Measurements from ENCODE around the gene GUSB. TPM values are rescaled to one million over a fixed set of nuclear protein-coding genes. Genes with fewer than 3 reads are reported as not detected.

GUSB gene
- total RNA-seq, 2 experiments from 2014 or later = 49.5 to 50.9 TPM

- BruUV-seq (replicated peaks) = no TSS peak
Observed at GRCh38 chr7:65938336-65938895, 43.6 kb downstream of the GUSB start.

GRCh38 chr7:65937296-65937695 is 44.7 kb downstream of the GUSB start:
- H2AFZ ChIP-seq (ENCODE audit: low read length) = no peak overlapping the region
- no peak overlapping the region for H3K4me3 ChIP-seq (ENCODE audit: low read depth, low read length, poor library complexity, severe bottlenecking)
- no TSS peak for BruUV-seq (replicated peaks)
- H3K9me3 ChIP-seq (ENCODE audit: low read length) = no peaks in the 10 kb centered on the region
- CTCF ChIA-PET (ENCODE audit: unreplicated experiment) = no interaction called here
- no peaks in the 10 kb centered on the region for H3K9me2 ChIP-seq (ENCODE audit: insufficient read depth, low read length)
- H3K36me3 ChIP-seq (ENCODE audit: insufficient read depth, low read length) = peaks cover 60% of the 10 kb centered on the region
- no peak overlapping the region for H3K27ac ChIP-seq (ENCODE audit: low read depth, low read length, poor library complexity, severe bottlenecking)
- TF ChIP-seq CTCF (conservative IDR thresholded peaks at IDR 0.05; ENCODE audit: low read length) = no peak
- TF ChIP-seq EZH2phosphoT487 (IDR thresholded peaks at IDR 0.05; ENCODE audit: borderline replicate concordance, low read depth, low read length) = no peak
- peaks cover 48% of the 10 kb centered on the region for H3K79me2 ChIP-seq (ENCODE audit: insufficient read depth, low read depth, low read length)
- intact Hi-C loops (cut with micrococcal nuclease; ENCODE audit: unreplicated experiment) = no loop called here
- no peaks in the 10 kb centered on the region for H4K20me1 ChIP-seq (ENCODE audit: insufficient read depth, low read length)
- POLR2A ChIA-PET = interaction anchor here (0.6 kb wide), 1 partner anchor 12 kb away, joined by 3 read pairs; no protein-coding TSS in a partner anchor
- DNase-seq (ENCODE audit: low spot score) = no peak
- H3K4me1 ChIP-seq (ENCODE audit: insufficient read depth, low read length, poor library complexity, severe bottlenecking) = no peaks in the 10 kb centered on the region
- H3K4me2 ChIP-seq (ENCODE audit: low read length) = no peak overlapping the region

More at GRCh38 chr7:65938336-65938895, 43.6 kb downstream of the GUSB start:
- H3K9me2 ChIP-seq (ENCODE audit: insufficient read depth, low read length) = no peaks in the 10 kb centered on the region
- H3K4me3 ChIP-seq (ENCODE audit: low read depth, low read length, poor library complexity, severe bottlenecking) = no peak overlapping the region
- no peaks in the 10 kb centered on the region for H4K20me1 ChIP-seq (ENCODE audit: insufficient read depth, low read length)
- no peak overlapping the region for H2AFZ ChIP-seq (ENCODE audit: low read length)
- H3K27ac ChIP-seq (ENCODE audit: low read depth, low read length, poor library complexity, severe bottlenecking) = no peak overlapping the region
- CTCF ChIA-PET (ENCODE audit: unreplicated experiment) = no interaction called here
- H3K9me3 ChIP-seq (ENCODE audit: low read length) = no peaks in the 10 kb centered on the region
- H3K4me2 ChIP-seq (ENCODE audit: low read length) = no peak overlapping the region
- TF ChIP-seq EZH2phosphoT487 (IDR thresholded peaks at IDR 0.05; ENCODE audit: borderline replicate concordance, low read depth, low read length) (no peak), CTCF (conservative IDR thresholded peaks at IDR 0.05; ENCODE audit: low read length) (no peak)
- intact Hi-C loops (cut with micrococcal nuclease; ENCODE audit: unreplicated experiment) = no loop called here
- peaks cover 60% of the 10 kb centered on the region for H3K36me3 ChIP-seq (ENCODE audit: insufficient read depth, low read length)
- no peak for DNase-seq (ENCODE audit: low spot score)
- no peaks in the 10 kb centered on the region for H3K4me1 ChIP-seq (ENCODE audit: insufficient read depth, low read length, poor library complexity, severe bottlenecking)
- POLR2A ChIA-PET = interaction anchor here (0.6 kb wide), 1 partner anchor 8 kb away, joined by 3 read pairs; no protein-coding TSS in a partner anchor
- H3K79me2 ChIP-seq (ENCODE audit: insufficient read depth, low read depth, low read length) = peaks cover 43% of the 10 kb centered on the region

- ChIA-PET POLR2A (interaction anchor here (1.3 to 1.5 kb wide), 2 partner anchors 20 to 49 kb away, joined by 3 to 8 read pairs; no protein-coding TSS in a partner anchor), CTCF (ENCODE audit: unreplicated experiment) (no interaction called here)
- Histone ChIP-seq H3K79me2 (ENCODE audit: insufficient read depth, low read depth, low read length) (peaks cover 70% of the 10 kb centered on the region), H3K27ac (ENCODE audit: low read depth, low read length, poor library complexity, severe bottlenecking) (no peak overlapping the region), H3K4me2 (ENCODE audit: low read length) (no peak overlapping the region), H3K4me1 (ENCODE audit: insufficient read depth, low read length, poor library complexity, severe bottlenecking) (no peaks in the 10 kb centered on the region), H2AFZ (ENCODE audit: low read length) (no peak overlapping the region), H3K9me2 (ENCODE audit: insufficient read depth, low read length) (no peaks in the 10 kb centered on the region), H3K36me3 (ENCODE audit: insufficient read depth, low read length) (peaks cover 15% of the 10 kb centered on the region), H4K20me1 (ENCODE audit: insufficient read depth, low read length) (no peaks in the 10 kb centered on the region; the same call in 1 of the 2 replicates), H3K9me3 (ENCODE audit: low read length) (no peaks in the 10 kb centered on the region), H3K4me3 (ENCODE audit: low read depth, low read length, poor library complexity, severe bottlenecking) (no peak overlapping the region)
- intact Hi-C loops (cut with micrococcal nuclease; ENCODE audit: unreplicated experiment) = no loop called here
- DNase-seq (ENCODE audit: low spot score) = no peak
- TF ChIP-seq CTCF (conservative IDR thresholded peaks at IDR 0.05; ENCODE audit: low read length) (no peak), EZH2phosphoT487 (IDR thresholded peaks at IDR 0.05; ENCODE audit: borderline replicate concordance, low read depth, low read length) (no peak)
- no TSS peak for BruUV-seq (replicated peaks)
Observed at GRCh38 chr7:65931685-65932084, 50.3 kb downstream of the GUSB start.
